ACHN (cell line): Measurements from ENCODE around the gene TMEM208.

Experiments
- DNase-seq: peaks from one replicate; pipeline ENCODE4 v3.0.0-alpha.2; 2015
- in situ Hi-C: cut with HindIII; loops from 2 replicates; pipeline ENCODE4 v1.10.0; 2017; ENCODE audit warnings: low sequenced_read_pairs, low pct_ligation_motif_present, low pct_unique_long_range_greater_than_20kb

TMEM208 gene

GRCh38 chr16:67229906-67230808, 3.2 kb downstream of the TMEM208 start:
- DNase-seq = no peak
- in situ Hi-C loops = no loop called here

GRCh38 chr16:67230809-67231660, 4.1 kb downstream of the TMEM208 start:
- in situ Hi-C loops = no loop called here
- DNase-seq = no peak

- in situ Hi-C loops = no loop called here
- DNase-seq = no peak
Observed at GRCh38 chr16:67233596-67233995, 6.7 kb downstream of the TMEM208 start.

GRCh38 chr16:67234180-67234597, 7.3 kb downstream of the TMEM208 start:
- in situ Hi-C loops = no loop called here
- no peak for DNase-seq

GRCh38 chr16:67235816-67236562, 9.1 kb downstream of the TMEM208 start:
- in situ Hi-C loops = no loop called here

GRCh38 chr16:67236563-67237395, 9.8 kb downstream of the TMEM208 start:
- DNase-seq = peak; percentile 71
- in situ Hi-C loops = no loop called here

More at GRCh38 chr16:67235816-67236562, 9.1 kb downstream of the TMEM208 start:
- DNase-seq = no peak

GRCh38 chr16:67237396-67238277, 10.7 kb downstream of the TMEM208 start:
- in situ Hi-C loops = no loop called here
- no peak for DNase-seq

- no peak for DNase-seq
- in situ Hi-C loops = no loop called here
Observed at GRCh38 chr16:67238278-67238575, 11.3 kb downstream of the TMEM208 start.

GRCh38 chr16:67238806-67239470, 12.0 kb downstream of the TMEM208 start:
- in situ Hi-C loops = no loop called here
- no peak for DNase-seq

GRCh38 chr16:67240506-67240905, 13.6 kb downstream of the TMEM208 start:
- DNase-seq = no peak
- in situ Hi-C loops = no loop called here

- in situ Hi-C loops = no loop called here
Observed at GRCh38 chr16:67241008-67241900, 14.3 kb downstream of the TMEM208 start.

GRCh38 chr16:67242138-67242730, 15.3 kb downstream of the TMEM208 start:
- no peak for DNase-seq
- in situ Hi-C loops = no loop called here

More at GRCh38 chr16:67241008-67241900, 14.3 kb downstream of the TMEM208 start:
- peak; percentile 79 for DNase-seq

- in situ Hi-C loops = no loop called here
- DNase-seq = no peak
Observed at GRCh38 chr16:67243481-67243880, 16.6 kb downstream of the TMEM208 start.

GRCh38 chr16:67244387-67245185, 17.7 kb downstream of the TMEM208 start:
- peak; percentile 91 for DNase-seq
- in situ Hi-C loops = no loop called here

GRCh38 chr16:67245186-67245585, 18.3 kb downstream of the TMEM208 start:
- no peak for DNase-seq
- in situ Hi-C loops = no loop called here
